HFF-Myc (cell line): Measurements from ENCODE around the gene DESI1.

Experiments
- DNase-seq: peaks from one replicate; pipeline ENCODE4 v3.0.0-alpha.2; 2011; ENCODE audit warnings: low read depth; ENCODE audit errors: extremely low read depth
- H3K4me3 ChIP-seq: replicated peaks from 2 replicates; pipeline ENCODE4 v1.5.1; 2011; ENCODE audit warnings: low read depth, mild to moderate bottlenecking, control low read depth, low read length
- CTCF ChIP-seq: IDR thresholded peaks from 2 replicates; pipeline ENCODE4 v1.5.1; 2012; ENCODE audit warnings: mild to moderate bottlenecking, low read depth, low read length, control low read depth; ENCODE audit errors: missing control alignments

Gene DESI1

GRCh38 chr22:41660416-41660815 lies 39.6 kb upstream of the DESI1 start:
- no peak for TF ChIP-seq CTCF
- DNase-seq = no peak

DNA sequence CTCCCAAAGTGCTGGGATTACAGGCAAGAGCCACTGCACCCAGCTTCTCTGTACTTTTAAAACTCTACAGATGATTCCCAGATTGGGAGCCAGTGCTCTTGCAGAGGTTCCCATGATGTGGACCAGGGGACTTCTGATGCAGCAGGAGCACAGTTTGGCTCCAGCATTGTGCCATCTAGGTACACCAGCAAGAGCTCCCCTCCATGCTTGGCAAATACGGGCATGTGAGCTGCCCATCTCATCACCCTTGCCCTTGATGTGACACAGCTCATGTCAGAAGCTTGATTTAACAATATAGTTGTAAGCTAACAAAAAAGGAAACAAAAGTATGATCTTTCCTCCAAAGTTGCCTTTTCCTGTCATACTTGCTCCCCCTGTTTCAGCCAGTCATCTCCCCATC lies 39.1 kb upstream of the DESI1 start:
- no peak for DNase-seq
- H3K4me3 ChIP-seq = no peak overlapping the region
- TF ChIP-seq CTCF = no peak

More at GRCh38 chr22:41660416-41660815, 39.6 kb upstream of the DESI1 start:
- no peak overlapping the region for H3K4me3 ChIP-seq

- H3K4me3 ChIP-seq = no peak overlapping the region
- no peak for DNase-seq
- no peak for TF ChIP-seq CTCF
Measured at GRCh38 chr22:41658869-41659268, 38.0 kb upstream of the DESI1 start.

GRCh38 chr22:41657709-41658108 lies 36.9 kb upstream of the DESI1 start:
- DNase-seq = no peak
- no peak overlapping the region for H3K4me3 ChIP-seq
- TF ChIP-seq CTCF = no peak

GRCh38 chr22:41656556-41656955 lies 35.7 kb upstream of the DESI1 start:
- no peak for DNase-seq
- H3K4me3 ChIP-seq = no peak overlapping the region
- TF ChIP-seq CTCF = no peak

DNA sequence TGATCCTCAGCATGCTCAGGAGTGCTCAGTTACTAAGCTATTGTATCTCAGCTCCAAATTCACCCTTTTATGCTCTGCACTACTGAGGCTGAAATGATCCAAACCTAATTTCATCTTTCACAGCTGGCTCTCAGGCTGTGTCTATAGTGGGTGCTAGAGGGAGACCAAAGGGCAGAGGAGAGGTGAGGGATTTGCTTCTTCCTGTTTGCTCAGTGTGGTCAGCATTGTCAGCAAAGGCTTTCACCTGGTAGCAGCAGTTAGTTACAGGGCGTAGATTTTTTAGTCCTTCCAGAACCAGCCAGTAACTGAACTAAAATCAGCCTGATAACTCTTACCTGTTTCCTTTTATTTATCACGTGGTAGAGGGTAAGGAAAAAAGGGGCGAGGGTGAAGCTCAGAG lies 33.5 kb upstream of the DESI1 start:
- TF ChIP-seq CTCF = no peak
- no peak for DNase-seq
- no peak overlapping the region for H3K4me3 ChIP-seq

- no peak overlapping the region for H3K4me3 ChIP-seq
- no peak for TF ChIP-seq CTCF
- DNase-seq = no peak
Measured at GRCh38 chr22:41650821-41651220, 30.0 kb upstream of the DESI1 start.
